A673 (cell line): ENCODE measurements around the gene ANAPC16. TPM values are rescaled to one million over a fixed set of nuclear protein-coding genes. Genes with fewer than 3 reads are reported as not detected.

Source experiments
- BruUV-seq: library from RNA; stranded (reverse); fragments of 400-500 nt; replicated peaks from 2 replicates; lab custom pipeline; 2021; lab: Mats Ljungman, UMichigan
- CTCF ChIA-PET: fragments of 300-600 bp; sonication (Branson Sonifier 250); formaldehyde crosslinking; loops from one replicate; lab custom pipeline; 2022; ENCODE audit warnings: antibody characterized with exemption; lab: Charles Lee
- POLR2A ChIA-PET: fragments of 300-600 bp; sonication (Branson Sonifier 250); formaldehyde crosslinking; loops from one replicate; lab custom pipeline; 2022; ENCODE audit warnings: antibody characterized with exemption; ENCODE audit not compliant: low non-redundant PET; lab: Charles Lee
- DNase-seq: peaks from one replicate; pipeline ENCODE4 v3.0.0-alpha.2; 2015; ENCODE audit warnings: low spot score
- H3K27ac ChIP-seq: fragments of 200-600 bp; sonication (generic); 2 replicates; pipeline ENCODE4 v1.5.1; 2016; ENCODE audit warnings: mixed run types, low read depth, mild to moderate bottlenecking, mixed read lengths, antibody characterized with exemption, low read length; ENCODE audit not compliant: poor library complexity, severe bottlenecking
- H3K27me3 ChIP-seq: fragments of 200-600 bp; sonication (generic); replicated peaks from 2 replicates; pipeline ENCODE4 v1.6.1; 2017; ENCODE audit warnings: mixed run types, low read depth, mild to moderate bottlenecking, mixed read lengths, antibody characterized with exemption, low read length; ENCODE audit not compliant: insufficient read depth, poor library complexity
- H3K36me3 ChIP-seq: fragments of 200-600 bp; sonication (generic); 2 replicates; pipeline ENCODE4 v1.6.1; 2016; ENCODE audit warnings: mixed run types, mild to moderate bottlenecking, mixed read lengths, antibody characterized with exemption, low read length; ENCODE audit not compliant: insufficient read depth, poor library complexity, severe bottlenecking
- H3K4me1 ChIP-seq: fragments of 200-600 bp; sonication (generic); 2 replicates; pipeline ENCODE4 v1.6.1; 2017; ENCODE audit warnings: mixed run types, mild to moderate bottlenecking, mixed read lengths, antibody characterized with exemption, low read length; ENCODE audit not compliant: insufficient read depth, poor library complexity, severe bottlenecking
- H3K4me3 ChIP-seq: fragments of 200-600 bp; sonication (generic); 2 replicates; pipeline ENCODE4 v1.5.1; 2016; ENCODE audit warnings: low read depth, mixed run types, mild to moderate bottlenecking, mixed read lengths, low read length; ENCODE audit not compliant: poor library complexity, severe bottlenecking
- H3K9me3 ChIP-seq: fragments of 200-600 bp; sonication (generic); 2 replicates; pipeline ENCODE4 v1.6.1; 2016; ENCODE audit warnings: mixed run types, low read depth, mild to moderate bottlenecking, mixed read lengths, antibody characterized with exemption, low read length; ENCODE audit not compliant: poor library complexity, severe bottlenecking
- CTCF ChIP-seq: fragments of 300-800, 200-600 bp; sonication (generic); conservative IDR thresholded peaks from 2 replicates; pipeline ENCODE4 v1.5.1; 2017; ENCODE audit warnings: low read depth, mild to moderate bottlenecking, antibody characterized with exemption, low read length, moderate library complexity, mixed read lengths
- EZH2 ChIP-seq: fragments of 200-600 bp; sonication (generic); IDR thresholded peaks from 2 replicates; pipeline ENCODE4 v1.6.1; 2017; ENCODE audit warnings: borderline replicate concordance, low read depth, mild to moderate bottlenecking, mixed read lengths, antibody characterized with exemption, low read length; ENCODE audit not compliant: poor library complexity, severe bottlenecking
- intact Hi-C: fragments of 100-400 bp; cut with micrococcal nuclease; formaldehyde crosslinking; loops from one replicate; pipeline ENCODE4 v1.10.0; 2022; ENCODE audit not compliant: unreplicated experiment
- total RNA-seq: library from RNA; stranded (reverse); gene quantifications from 2 replicates; pipeline ENCODE4 v1.2.3, GENCODE V29; 2021

Gene ANAPC16
- total RNA-seq, 1 experiment from 2014 or later, result 57.6 TPM

- Histone ChIP-seq H3K4me1 (peaks cover 27% of the 10 kb centered on the region), H3K27ac (peak overlapping the region; percentile 47), H3K27me3 (no peaks in the 10 kb centered on the region), H3K36me3 (no peaks in the 10 kb centered on the region), H3K4me3 (no peak overlapping the region), H3K9me3 (no peaks in the 10 kb centered on the region)
- intact Hi-C loops, result no loop called here
- ChIA-PET POLR2A (interaction anchor here (0.6 kb wide), 1 partner anchor 25 kb away, joined by 3 read pairs; no protein-coding TSS in a partner anchor), CTCF (no interaction called here)
- TF ChIP-seq CTCF (no peak), EZH2 (no peak)
- no TSS peak for BruUV-seq
- no peak for DNase-seq
Observed at GRCh38 chr10:72264536-72264935, 48.7 kb downstream of the ANAPC16 start.

- Histone ChIP-seq H3K27ac (peak overlapping the region; percentile 18), H3K27me3 (no peaks in the 10 kb centered on the region), H3K36me3 (no peaks in the 10 kb centered on the region), H3K4me3 (no peak overlapping the region), H3K9me3 (no peaks in the 10 kb centered on the region), H3K4me1 (peaks cover 17% of the 10 kb centered on the region)
- POLR2A ChIA-PET, result no interaction called here
- intact Hi-C loops, result no loop called here
- no peak for DNase-seq
- TF ChIP-seq CTCF (no peak), EZH2 (no peak)
- BruUV-seq, result no TSS peak
- CTCF ChIA-PET, result no interaction called here
Observed at GRCh38 chr10:72265508-72265907, 49.7 kb downstream of the ANAPC16 start.

GRCh38 chr10:72265990-72266865 is 50.4 kb downstream of the ANAPC16 start:
- Histone ChIP-seq H3K36me3 (no peaks in the 10 kb centered on the region), H3K4me3 (no peak overlapping the region), H3K4me1 (peaks cover 14% of the 10 kb centered on the region), H3K27me3 (no peaks in the 10 kb centered on the region), H3K9me3 (no peaks in the 10 kb centered on the region), H3K27ac (peak overlapping the region; percentile 18)
- ChIA-PET CTCF (no interaction called here), POLR2A (no interaction called here)
- intact Hi-C loops, result no loop called here
- no TSS peak for BruUV-seq
- DNase-seq, result no peak
- TF ChIP-seq EZH2 (no peak), CTCF (no peak)
